Glomerular visceral epithelial cell (primary cell): Measurements from ENCODE around the gene ANAPC2.
A peak's percentile ranks its signal among the peaks of the same experiment; 100 is the strongest.

Experiments
- DNase-seq: peaks from one replicate; pipeline ENCODE4 v3.0.0-alpha.2; 2016; ENCODE audit errors: extremely low spot score

ANAPC2 gene, protein sequence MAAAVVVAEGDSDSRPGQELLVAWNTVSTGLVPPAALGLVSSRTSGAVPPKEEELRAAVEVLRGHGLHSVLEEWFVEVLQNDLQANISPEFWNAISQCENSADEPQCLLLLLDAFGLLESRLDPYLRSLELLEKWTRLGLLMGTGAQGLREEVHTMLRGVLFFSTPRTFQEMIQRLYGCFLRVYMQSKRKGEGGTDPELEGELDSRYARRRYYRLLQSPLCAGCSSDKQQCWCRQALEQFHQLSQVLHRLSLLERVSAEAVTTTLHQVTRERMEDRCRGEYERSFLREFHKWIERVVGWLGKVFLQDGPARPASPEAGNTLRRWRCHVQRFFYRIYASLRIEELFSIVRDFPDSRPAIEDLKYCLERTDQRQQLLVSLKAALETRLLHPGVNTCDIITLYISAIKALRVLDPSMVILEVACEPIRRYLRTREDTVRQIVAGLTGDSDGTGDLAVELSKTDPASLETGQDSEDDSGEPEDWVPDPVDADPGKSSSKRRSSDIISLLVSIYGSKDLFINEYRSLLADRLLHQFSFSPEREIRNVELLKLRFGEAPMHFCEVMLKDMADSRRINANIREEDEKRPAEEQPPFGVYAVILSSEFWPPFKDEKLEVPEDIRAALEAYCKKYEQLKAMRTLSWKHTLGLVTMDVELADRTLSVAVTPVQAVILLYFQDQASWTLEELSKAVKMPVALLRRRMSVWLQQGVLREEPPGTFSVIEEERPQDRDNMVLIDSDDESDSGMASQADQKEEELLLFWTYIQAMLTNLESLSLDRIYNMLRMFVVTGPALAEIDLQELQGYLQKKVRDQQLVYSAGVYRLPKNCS

DNA sequence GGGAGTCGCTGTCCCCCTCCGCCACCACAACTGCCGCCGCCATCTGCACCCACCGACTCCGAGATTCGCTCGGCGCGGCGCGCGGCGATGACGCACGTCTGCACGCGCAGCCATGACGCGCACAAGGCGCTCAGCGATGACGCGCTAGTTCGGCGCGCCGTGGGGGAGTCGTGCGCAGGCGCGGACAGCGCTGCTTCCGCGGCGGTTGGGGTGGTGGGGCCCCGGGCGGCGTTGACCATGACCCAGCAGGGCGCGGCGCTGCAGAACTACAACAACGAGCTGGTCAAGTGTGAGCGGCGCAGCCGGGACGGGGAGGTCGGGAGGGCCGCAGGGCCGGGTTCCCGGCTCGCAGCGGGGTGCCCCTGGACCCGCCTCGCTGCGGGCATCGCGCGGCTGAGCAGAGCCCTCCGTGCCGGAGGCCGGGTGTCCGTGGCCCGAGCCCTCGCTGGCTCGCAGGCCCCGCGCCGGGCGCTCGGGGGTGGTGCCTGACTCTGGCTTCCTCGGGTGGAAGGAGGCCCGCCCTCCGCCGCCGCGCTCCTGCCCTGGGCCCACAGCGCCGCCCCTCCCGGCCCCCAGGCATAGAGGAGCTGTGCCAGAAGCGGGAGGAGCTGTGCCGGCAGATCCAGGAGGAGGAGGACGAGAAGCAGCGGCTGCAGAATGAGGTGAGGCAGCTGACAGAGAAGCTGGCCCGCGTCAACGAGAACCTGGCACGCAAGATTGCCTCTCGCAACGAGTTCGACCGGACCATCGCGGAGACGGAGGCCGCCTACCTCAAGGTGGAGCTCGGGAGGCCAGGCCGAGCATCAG lies at the start of gene ANAPC2, which contains the start of gene SSNA1:
Gene ANAPC2 (minus strand): TSS at position 71 of the 807 bp plus-strand sequence. CDS start 28 bp downstream, at position 43.
Gene SSNA1 (plus strand): TSS at position 187 of the 807 bp plus-strand sequence. CDS start 51 bp downstream, at position 238.
- DNase-seq = peak; percentile 94

DNA sequence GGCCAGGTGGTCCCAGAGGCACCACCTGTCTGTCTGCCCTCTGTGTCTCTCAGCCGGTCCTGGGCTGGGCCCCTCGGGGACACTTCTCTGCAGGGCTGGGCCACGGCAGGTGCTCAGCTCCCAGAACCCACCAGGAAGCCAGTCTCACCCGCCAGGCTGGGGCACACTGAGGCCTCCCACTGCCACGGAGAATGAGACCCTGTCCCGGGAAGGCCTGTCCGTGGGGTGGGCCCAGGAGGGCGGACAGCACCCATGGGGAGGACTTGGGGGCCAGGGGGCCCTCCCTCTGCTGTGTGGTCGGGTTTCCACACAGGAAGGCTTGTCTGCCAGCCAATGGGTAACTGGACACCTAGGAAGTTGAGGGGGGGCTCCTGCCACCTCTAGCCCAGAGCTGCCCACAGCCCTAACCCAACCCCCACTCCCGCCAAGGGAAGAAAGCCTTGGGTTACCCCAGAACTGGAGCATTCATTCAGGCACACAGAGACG lies 48.6 kb upstream of the ANAPC2 start:
- DNase-seq = no peak

DNA sequence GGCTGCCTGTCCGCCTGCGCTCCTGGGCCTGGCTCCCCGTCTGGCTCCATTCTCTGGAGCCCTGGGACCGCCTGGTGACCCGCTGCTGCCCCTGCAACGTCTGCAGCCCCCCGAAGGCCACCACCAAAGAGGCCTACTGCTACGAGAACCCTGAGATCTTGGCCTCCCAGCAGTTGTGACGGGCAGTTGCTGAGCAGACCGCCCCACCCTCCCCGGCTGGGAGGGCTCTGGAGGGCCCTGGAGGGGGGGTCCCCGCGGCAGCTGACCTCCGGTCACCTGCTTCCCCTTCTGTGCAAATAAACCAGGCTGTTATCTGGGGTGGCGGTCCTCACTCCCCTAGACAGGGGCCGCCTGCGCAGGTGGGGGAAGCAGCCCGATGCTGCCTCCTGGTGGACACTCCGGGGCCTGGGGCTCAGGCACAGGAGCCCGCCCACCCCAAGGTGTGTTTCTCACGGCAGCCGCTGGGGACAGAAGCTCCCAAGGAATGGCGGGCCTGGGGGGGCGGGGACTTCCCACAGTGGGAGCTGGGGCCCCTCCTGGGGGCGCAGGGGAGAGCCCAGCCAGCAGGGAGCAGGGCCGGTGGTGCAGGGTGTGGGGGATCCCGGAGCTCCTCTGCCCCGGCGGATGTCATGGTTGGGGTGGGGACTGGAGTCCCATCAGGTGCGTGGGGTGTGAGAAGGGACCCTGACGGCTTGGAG lies 48.0 kb upstream of the ANAPC2 start:
- DNase-seq = peak; percentile 83

DNA sequence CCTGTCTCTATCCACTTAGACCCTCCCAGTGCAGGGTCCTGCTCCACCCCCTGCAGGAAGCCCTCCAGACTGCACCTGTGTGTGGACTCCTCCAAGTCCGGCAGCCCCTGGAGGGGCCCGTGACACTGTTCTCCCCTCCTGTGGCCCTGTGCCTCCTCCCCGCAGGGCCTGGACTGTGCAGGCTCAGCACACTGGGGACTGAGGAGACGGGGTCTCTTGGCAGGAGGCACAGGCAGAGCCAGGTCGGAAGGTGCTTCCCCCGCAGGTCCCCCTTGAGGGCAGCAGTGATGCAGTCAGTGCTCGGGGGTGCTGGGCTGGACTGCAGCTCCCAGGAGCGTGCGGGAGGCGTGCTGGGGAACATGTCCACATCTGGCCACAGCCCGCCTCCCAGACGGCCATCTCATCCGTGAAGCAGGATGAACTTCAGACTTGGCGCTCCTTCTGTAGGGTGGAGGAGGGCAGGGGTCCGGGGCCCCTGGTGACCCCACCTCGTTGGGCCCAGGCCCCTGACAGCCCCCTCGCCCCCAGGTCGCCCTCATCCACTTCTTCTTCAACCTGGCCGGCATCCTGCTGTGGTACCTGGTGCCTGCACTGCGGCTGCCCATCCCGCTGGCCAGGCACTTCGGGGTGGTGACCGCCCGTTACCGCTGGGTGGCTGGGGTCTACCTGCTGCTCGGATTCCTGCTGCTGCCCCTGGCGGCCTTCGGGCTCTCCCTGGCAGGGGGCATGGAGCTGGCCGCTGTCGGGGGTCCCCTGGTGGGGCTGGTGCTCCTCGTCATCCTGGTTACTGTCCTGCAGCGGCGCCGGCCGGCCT lies 47.3 kb upstream of the ANAPC2 start:
- no peak for DNase-seq

DNA sequence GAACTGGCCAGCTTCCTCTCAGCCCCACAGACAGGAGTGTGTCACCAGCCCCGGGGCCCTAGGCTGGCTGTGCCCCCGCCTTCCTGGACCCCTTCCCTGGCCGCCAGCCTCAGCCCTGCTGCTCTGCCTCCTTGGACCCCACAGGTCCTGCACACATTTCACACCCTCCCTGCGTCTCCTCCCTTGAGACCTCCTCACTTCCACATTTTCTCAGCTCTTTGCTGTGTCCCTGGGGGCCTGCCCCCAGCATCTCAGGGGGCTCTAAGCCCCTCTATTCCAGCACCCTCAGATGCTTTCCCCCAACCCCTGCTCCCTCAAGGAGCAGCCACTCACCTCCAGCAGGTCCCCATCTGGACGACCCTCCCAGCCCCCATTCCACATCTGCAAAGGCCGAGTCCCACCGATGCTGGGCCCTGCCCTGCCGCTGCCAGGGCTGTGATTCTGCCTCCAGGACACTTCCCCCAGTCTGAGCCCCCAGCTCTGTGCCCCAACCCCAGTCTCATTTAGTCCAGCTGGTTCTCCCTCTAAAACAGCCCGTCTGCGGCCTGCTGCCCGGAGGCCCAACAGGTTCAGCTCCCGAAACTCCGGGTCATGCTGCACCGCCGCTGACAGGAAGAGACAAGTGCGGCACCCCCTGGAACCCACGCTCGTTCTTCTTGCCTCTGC lies 46.5 kb upstream of the ANAPC2 start:
- DNase-seq = no peak

DNA sequence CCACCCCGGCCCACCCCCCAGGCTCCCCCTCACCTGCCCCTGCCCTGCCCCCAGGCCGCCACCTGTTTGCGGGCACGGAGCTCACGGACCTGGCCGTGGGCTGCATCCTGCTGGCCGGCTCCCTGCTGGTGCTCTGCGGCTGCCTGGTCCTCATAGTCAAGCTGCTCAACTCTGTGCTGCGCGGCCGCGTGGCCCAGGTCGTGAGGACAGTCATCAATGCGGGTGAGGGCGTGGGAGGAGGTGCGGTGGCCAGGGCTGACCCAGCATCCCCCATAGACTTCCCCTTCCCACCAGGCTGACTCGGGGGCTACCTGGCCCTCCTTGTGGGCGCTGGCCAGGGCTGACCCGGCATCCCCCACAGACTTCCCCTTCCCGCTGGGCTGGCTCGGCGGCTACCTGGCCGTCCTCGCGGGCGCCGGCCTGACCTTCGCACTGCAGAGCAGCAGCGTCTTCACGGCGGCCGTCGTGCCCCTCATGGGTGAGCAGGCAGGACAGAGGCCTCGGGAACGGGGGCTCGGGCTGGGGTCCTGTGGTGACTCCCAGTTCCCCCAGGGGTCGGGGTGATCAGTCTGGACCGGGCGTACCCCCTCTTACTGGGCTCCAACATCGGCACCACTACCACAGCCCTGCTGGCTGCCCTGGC lies 45.8 kb upstream of the ANAPC2 start:
- DNase-seq = no peak

DNA sequence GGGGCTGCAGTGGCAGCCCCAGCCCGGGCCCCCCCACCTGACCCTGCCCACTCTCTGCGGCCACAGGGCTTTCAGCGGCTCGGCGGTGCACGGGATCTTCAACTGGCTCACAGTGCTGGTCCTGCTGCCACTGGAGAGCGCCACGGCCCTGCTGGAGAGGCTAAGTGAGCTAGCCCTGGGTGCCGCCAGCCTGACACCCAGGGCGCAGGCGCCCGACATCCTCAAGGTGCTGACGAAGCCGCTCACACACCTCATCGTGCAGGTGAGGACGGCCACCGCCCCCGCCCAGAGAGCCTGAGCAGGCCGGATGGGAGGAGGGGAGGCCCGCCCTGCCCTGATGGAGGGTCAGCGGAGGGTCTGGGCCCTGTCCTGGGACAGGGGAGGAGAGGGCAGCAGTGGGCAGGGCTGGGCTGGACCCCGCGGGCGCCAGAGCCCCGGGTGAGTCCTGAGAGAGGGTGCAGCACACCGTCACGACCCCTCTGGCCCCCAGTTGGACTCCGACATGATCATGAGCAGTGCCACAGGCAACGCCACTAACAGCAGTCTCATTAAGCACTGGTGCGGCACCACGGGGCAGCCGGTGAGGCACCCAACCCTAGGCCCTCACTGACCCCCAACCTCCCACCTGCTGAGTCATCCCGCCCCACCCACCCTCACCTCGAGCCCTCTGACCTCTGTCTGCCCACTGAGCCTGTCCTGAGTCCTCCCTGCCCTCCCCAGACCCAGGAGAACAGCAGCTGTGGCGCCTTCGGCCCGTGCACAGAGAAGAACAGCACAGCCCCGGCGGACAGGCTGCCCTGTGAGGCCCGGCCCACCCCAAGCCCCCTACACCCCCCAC lies 45.0 kb upstream of the ANAPC2 start:
- no peak for DNase-seq

DNA sequence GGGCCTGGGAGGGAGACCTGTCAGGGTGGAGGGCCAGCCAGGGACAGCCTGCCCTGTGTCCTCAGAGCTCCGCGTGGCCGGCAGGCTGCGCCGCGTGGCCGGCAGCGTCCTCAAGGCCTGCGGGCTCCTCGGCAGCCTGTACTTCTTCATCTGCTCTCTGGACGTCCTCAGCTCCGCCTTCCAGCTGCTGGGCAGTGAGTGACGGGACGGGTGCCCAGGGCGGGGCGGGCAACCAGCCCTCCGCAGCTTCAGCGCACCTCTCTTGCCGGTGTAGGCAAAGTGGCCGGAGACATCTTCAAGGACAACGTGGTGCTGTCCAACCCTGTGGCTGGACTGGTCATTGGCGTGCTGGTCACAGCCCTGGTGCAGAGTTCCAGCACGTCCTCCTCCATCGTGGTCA lies 44.1 kb upstream of the ANAPC2 start:
- DNase-seq = no peak

DNA sequence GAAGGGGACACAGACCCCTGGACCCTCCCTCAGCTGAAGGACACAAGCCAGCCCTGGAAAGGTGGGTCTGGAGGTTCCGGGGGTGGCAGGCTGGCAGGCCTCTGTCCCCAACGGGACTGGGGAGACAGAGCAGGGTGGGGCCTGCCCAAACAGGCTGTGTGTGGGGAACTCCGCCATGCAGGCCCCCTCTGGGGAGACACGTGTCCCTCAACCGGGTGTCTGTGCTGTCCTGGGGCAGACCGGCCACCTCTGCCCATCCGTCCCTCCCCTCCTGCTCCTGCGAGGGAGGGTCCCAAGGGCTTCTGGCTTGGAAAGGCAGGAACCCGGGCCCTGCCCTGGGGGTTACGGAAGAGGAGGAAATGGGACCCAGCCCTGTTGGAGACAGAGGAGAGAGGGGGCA lies 43.7 kb upstream of the ANAPC2 start:
- no peak for DNase-seq

DNA sequence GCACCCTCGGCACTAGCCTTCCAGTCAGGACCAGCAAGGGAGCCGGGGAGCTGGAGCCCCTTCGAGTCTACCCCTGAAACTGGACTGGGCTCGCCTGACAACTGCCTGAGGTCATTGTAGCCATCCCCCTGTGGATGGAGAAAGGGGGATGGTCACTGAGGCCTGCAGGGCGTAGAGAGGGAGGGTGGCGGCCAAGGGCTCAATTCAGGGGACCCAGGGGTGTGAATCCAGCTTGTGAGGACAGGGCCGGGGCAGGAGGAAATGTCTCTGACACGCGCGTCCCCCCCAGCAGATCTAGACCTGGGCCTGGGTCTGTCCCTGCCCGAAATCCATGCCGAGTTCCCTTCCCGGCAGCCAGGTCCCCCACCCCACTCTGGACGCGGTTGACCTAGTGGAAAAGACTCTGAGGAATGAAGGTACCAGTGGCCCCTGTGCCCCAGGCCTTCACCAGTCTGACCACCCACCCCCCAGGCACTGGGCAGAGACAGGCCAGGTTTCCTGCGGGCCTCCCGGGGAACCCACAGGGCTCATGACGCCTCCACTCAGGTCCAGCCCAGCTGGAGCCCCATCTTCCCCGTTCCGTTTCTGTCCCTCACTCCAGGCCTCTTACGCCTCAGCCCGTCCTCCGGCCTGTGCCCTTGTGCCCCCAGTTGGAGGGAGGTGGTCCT lies 43.1 kb upstream of the ANAPC2 start:
- DNase-seq = no peak

DNA sequence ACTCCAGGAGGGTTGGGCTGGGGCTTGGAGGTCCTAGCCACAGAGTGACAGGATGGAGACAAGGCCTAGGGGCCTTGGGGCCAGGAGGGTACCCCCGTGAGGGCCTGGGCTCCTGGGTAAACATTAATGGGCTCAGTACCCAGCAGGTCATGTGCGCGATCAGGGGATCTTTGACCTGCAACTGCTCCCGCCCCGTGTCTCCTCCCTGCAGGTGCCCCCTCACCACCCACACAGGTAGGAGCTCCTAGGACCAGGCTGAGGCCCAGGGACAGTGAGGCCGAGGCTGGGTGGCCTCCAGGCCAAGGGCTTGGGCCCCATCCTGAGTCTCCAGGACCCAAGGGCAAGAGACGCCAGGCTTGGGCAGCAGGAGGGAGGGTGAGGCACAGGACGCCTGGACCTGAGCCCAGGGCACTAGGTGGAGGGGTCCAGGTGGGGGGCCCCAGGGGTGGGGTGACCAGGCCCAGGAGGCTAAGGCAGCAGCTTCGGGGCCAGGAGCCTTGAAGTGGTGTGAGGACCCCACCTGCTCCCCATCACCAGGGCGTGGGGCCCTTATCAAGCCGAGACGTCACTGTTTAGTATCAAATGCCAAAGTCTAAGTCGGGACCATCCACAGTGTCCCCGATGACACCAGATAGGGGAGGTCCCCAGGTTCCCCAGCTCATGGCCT lies 42.5 kb upstream of the ANAPC2 start, which contains the start of gene SLC34A3:
Gene SLC34A3 (plus strand): TSS at position 197 of the 667 bp plus-strand sequence. CDS start 802 bp downstream, outside the sequence.
- DNase-seq = no peak

DNA sequence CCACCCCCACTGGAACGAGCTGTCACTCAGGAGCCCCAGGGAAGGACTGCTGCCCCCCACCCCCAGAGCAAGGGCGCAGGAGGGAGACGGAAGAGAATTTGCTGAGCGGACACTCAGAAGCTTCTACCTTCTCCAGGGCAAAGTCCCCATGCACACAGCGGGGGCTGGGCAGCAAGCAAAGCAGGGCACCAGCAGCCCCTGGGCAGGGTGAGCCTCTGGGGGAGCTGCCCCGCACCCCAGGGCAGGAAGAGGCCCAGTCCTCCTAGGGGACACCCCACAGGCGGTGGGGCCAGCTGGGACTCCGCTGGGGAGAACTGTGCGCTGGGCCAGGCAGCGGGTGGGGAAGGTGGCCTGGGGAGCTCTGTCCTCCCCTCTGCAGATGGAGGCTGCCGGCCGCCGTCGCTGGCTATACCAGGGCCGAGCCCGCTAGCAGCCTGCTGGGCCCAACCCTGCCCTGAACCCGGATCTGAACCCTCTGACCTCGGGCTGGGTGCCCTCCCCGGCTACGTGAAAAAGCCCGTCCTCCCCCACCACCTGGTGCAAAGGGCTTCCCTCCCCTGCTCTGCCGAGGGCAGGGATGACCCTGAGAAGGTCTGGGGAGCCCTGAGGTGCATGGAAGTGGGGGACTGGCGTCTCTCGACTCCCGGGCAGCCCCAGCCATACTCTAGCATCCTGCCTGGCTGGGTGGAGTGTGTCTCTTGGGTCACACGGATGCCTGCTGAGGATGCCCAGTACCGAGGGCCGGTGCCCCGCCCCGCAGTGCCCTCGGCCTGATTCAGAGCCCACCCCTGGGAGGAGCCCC lies 41.7 kb upstream of the ANAPC2 start:
- no peak for DNase-seq

DNA sequence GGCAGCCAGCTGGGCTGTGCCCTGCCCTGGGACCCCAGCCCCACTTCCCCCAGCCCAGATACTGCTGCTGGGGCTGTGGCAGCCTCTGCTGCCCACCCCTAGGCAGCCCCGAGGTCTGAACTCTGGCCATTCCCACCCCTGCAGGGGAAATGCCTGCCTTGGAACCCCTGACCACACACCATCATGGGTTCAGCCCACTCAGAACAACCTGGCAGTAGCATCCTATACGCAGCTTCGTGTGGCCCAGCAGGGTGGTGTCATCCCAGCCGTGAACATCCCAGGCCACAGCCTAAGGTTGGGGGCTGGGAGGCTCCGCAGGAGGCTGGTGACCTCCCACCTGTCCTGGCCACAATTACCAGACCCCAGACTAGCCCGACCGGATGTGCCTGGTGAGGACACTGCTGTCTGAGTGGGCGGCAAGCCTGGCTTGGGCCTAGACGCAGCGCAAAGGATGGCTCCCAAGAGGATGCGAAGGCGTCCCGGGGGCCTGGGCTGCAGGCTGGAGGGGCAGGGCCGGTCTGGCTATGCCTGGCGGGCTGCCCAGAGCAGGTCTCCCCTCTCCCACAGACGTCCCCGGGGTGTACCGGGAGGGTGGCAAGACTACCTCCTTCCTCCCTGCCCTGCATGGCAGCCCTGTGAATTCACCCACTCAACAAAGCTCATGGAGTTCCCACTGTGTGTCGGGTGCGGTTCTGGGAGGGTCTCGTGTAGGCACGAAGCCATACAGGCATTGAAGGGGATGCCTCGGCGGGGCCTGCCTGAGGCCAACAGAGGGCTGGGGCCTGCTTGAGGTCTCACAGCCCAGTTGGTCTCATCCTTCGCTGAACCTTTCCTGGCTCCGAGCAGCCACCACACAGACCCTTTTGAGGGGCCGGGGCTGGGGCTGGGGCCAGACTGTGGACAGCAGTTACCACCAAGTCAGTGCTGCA lies 40.9 kb upstream of the ANAPC2 start:
- DNase-seq = no peak

DNA sequence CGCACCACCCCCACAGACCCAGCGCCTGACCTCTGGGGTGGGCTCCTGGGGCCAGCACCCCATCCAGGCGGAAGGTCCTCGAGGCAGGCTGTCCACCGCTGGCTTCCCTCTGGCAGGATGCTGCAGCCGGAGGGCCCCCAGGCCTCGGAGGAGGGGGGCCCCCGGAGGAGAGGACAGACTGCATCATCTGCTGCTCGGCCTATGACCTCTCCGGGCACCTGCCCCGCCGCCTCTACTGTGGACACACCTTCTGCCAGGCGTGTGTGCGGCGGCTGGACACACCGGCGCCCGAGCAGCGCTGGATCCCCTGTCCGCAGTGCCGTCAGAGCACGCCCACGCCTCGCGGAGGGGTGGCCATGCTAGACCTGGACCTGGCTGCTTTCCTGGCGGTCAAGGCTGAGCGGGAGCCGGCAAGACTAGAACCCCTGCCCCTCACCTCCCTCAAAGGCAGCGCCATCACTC lies 40.2 kb upstream of the ANAPC2 start:
- DNase-seq = no peak
